Lung (tissue), 12 donors: Measurements from ENCODE around the gene ASIP. TPM values are rescaled to one million over a fixed set of nuclear protein-coding genes. Genes with fewer than 3 reads are reported as not detected.
"Not testable (repeated sequence)": the region's sequence is repeated elsewhere in the genome, so short reads cannot be mapped to it uniquely, and the experiment has no call there.

Experiments
- ATAC-seq: fragments of 200-7000 bp; cut with Tn5 transposase; one replicate; pipeline ENCODE4 v1.9.1; 2020; ENCODE audit warnings: moderate number of reproducible peaks; ENCODE audit not compliant: insufficient read depth, low FRiP score
- DNase-seq, 3 donors: peaks; one replicate each; pipeline ENCODE4 v3.0.0-alpha.2; 2013 to 2017
- H3K27ac ChIP-seq, 2 donors: one replicate each; pipeline ENCODE4 v1.5.1; 2013; ENCODE audit warnings: mild to moderate bottlenecking in 2 of 2, moderate library complexity in 2 of 2, control low read depth in 1 of 2, inconsistent platforms in 1 of 2, low read depth in 1 of 2, low read length in 1 of 2
- H3K27me3 ChIP-seq, 3 donors: one replicate each; pipeline ENCODE4 v1.5.1; 2013; ENCODE audit warnings: low read length in 2 of 3; ENCODE audit not compliant: control insufficient read depth in 3 of 3, insufficient read depth in 3 of 3
- H3K36me3 ChIP-seq, 4 donors: one replicate each; pipeline ENCODE4 v1.5.1; 2013; ENCODE audit warnings: low read length in 4 of 4, mild to moderate bottlenecking in 1 of 4, moderate library complexity in 1 of 4; ENCODE audit not compliant: control insufficient read depth in 4 of 4, insufficient read depth in 4 of 4
- H3K4me1 ChIP-seq, 5 donors: one replicate each; pipeline ENCODE4 v1.5.1; 2013; ENCODE audit warnings: low read length in 5 of 5, mild to moderate bottlenecking in 2 of 5, moderate library complexity in 1 of 5; ENCODE audit not compliant: control insufficient read depth in 5 of 5, insufficient read depth in 5 of 5
- H3K4me3 ChIP-seq: one replicate; pipeline ENCODE4 v1.5.1; 2013; ENCODE audit warnings: mild to moderate bottlenecking, control low read depth, moderate library complexity
- H3K9ac ChIP-seq, 2 donors: one replicate each; pipeline ENCODE4 v1.5.1; 2013; ENCODE audit warnings: low read length in 2 of 2, control low read depth in 1 of 2; ENCODE audit not compliant: insufficient read depth in 1 of 2
- H3K9me3 ChIP-seq, 4 donors: one replicate each; pipeline ENCODE4 v1.5.1; 2013; ENCODE audit warnings: low read length in 3 of 4, mild to moderate bottlenecking in 1 of 4, moderate library complexity in 1 of 4; ENCODE audit not compliant: control insufficient read depth in 4 of 4, insufficient read depth in 3 of 4
- CTCF ChIP-seq: IDR thresholded peaks from 2 replicates; pipeline ENCODE4 v1.5.1; 2012; ENCODE audit warnings: mild to moderate bottlenecking; ENCODE audit errors: control extremely low read depth, extremely low read depth
- WGBS, 2 donors: extraction: QIAGEN DNeasy Blood & Tissue Kit; methylation state at CpG; one replicate each; pipeline ENCODE4 v1.1.7; 2013; 5-methylcytosine and 5-hydroxymethylcytosine counted together
- polyA plus RNA-seq, 2 donors: library from polyadenylated mRNA; stranded (reverse); fragments of 200-250 nt; gene quantifications; one replicate each; pipeline ENCODE4 v1.2.1, GENCODE V29; 2013
- total RNA-seq, 2 donors: library from RNA; depleted of rRNA in 1 of 2; stranded (reverse); fragments of >200 nt in 1 of 2; gene quantifications; one replicate each; pipeline ENCODE4 v1.2.1, GENCODE V29; 2014 to 2021
- donor health status: control.
- donor health status: control.
- donor health status: Bipolar disorder and iron deficiency.
- donor health status: healthy.
- donor health status: DM: yes; HTN: yes; CAD: no.

ASIP gene
- total and polyA plus RNA-seq, 4 donors, result 0.15 to 0.87 TPM; not detected in 2

GRCh38 chr20:34200023-34200422 is 41.2 kb upstream of the ASIP start:
- Histone ChIP-seq H3K9ac (no peak overlapping the region), H3K9me3 (no peaks in the 10 kb centered on the region), H3K4me3 (no peak overlapping the region), H3K4me1 (no peaks in the 10 kb centered on the region), H3K36me3 (no peaks in the 10 kb centered on the region), H3K27ac (no peak overlapping the region), H3K27me3 (peaks cover 0 to 4% (median 0%) of the 10 kb centered on the region in 3 donors)
- DNase-seq (no peak), ATAC-seq (no peak)
- no peak for TF ChIP-seq CTCF
- WGBS, 2 donors, result 66 to 72% methylated on average over 2 of the region's 2 CpGs

GRCh38 chr20:34201531-34201930 is 39.7 kb upstream of the ASIP start:
- 89 to 95% methylated on average over 4 of the region's 4 CpGs for WGBS, 2 donors
- Histone ChIP-seq H3K4me1 (no peaks in the 10 kb centered on the region), H3K9ac (no peak overlapping the region), H3K36me3 (no peaks in the 10 kb centered on the region), H3K27me3 (peaks cover 0 to 4% (median 0%) of the 10 kb centered on the region in 3 donors), H3K27ac (no peak overlapping the region), H3K9me3 (no peaks in the 10 kb centered on the region), H3K4me3 (no peak overlapping the region)
- ATAC-seq (no peak), DNase-seq (no peak)
- TF ChIP-seq CTCF, result no peak

GRCh38 chr20:34205172-34205880 is 35.9 kb upstream of the ASIP start:
- not testable (repeated sequence) for H3K4me3 ChIP-seq, H3K27me3 ChIP-seq, DNase-seq, ATAC-seq, H3K9me3 ChIP-seq, H3K4me1 ChIP-seq, H3K36me3 ChIP-seq, H3K27ac ChIP-seq, H3K9ac ChIP-seq
- 80% methylated on average over 21 of the region's 21 CpGs for WGBS, 2 donors

- Histone ChIP-seq H3K9me3 (peaks cover 0 to 3% (median 1%) of the 10 kb centered on the region in 4 donors), H3K9ac (no peak overlapping the region), H3K27ac (no peak overlapping the region), H3K4me1 (no peaks in the 10 kb centered on the region), H3K36me3 (no peaks in the 10 kb centered on the region), H3K4me3 (no peak overlapping the region), H3K27me3 (no peaks in the 10 kb centered on the region)
- DNase-seq, result no peak
- TF ChIP-seq CTCF, result no peak
- ATAC-seq, result no peak
- WGBS, 2 donors, result 72 to 74% methylated on average over 3 of the region's 3 CpGs
Observed at GRCh38 chr20:34209111-34209510, 32.1 kb upstream of the ASIP start.
